Naive thymus-derived CD4-positive, alpha-beta T cell (primary cell): ENCODE results near the gene ZACN. TPM values are rescaled to one million over a fixed set of nuclear protein-coding genes. Genes with fewer than 3 reads are reported as not detected.

Experiments used
- ATAC-seq: fragments of 150-1000 bp; cut with Tn5 transposase; 2 replicates; pipeline ENCODE4 v1.10.0; 2021; ENCODE audit warnings: mild to moderate bottlenecking, moderate library complexity
- CTCF ChIA-PET: fragments of 350-600 bp; sonication (Branson Sonifier 250); formaldehyde crosslinking; loops from one replicate; lab custom pipeline; 2021; ENCODE audit warnings: antibody characterized with exemption; lab: Charles Lee
- POLR2A ChIA-PET: fragments of 350-600 bp; sonication (Branson Sonifier 250); formaldehyde crosslinking; loops from one replicate; lab custom pipeline; 2021; ENCODE audit warnings: antibody characterized with exemption, inconsistent platforms; lab: Charles Lee
- DNase-seq, 9 donors: peaks; one replicate each; pipeline versions ENCODE4 v3.0.0 to v3.0.0-alpha.2; 2020 to 2022; ENCODE audit warnings: mixed read lengths in 1 of 9
- H3K27ac ChIP-seq: one replicate; pipeline ENCODE4 v1.7.0; 2013; ENCODE audit warnings: mild to moderate bottlenecking, low read depth, low read length, moderate library complexity
- H3K27me3 ChIP-seq, 2 donors: one replicate each; pipeline ENCODE4 v1.7.0; 2013; ENCODE audit warnings: low read length in 2 of 2, mild to moderate bottlenecking in 2 of 2, moderate library complexity in 2 of 2; ENCODE audit not compliant: control insufficient read depth in 2 of 2, insufficient read depth in 2 of 2
- H3K36me3 ChIP-seq, 3 experiments: 1 replicate in 2 of 3; 2 replicates in 1 of 3; pipeline ENCODE4 v1.7.0; 2013; ENCODE audit warnings: low read length in 3 of 3, mild to moderate bottlenecking in 3 of 3, moderate library complexity in 1 of 3; ENCODE audit not compliant: insufficient read depth in 3 of 3, control insufficient read depth in 2 of 3
- H3K4me1 ChIP-seq, 2 donors: one replicate each; pipeline ENCODE4 v1.7.0; 2013; ENCODE audit warnings: low read length in 2 of 2, mild to moderate bottlenecking in 2 of 2, moderate library complexity in 1 of 2; ENCODE audit not compliant: control insufficient read depth in 2 of 2, insufficient read depth in 2 of 2
- H3K4me3 ChIP-seq: 2 replicates; pipeline ENCODE4 v1.7.0; 2013; ENCODE audit warnings: mild to moderate bottlenecking, low read length
- H3K9me3 ChIP-seq, 3 experiments: 1 replicate in 2 of 3; 2 replicates in 1 of 3; pipeline ENCODE4 v1.7.0; 2013; ENCODE audit warnings: low read length in 3 of 3; ENCODE audit not compliant: control insufficient read depth in 2 of 3
- H3K27ac Mint-ChIP-seq, 9 donors: one replicate each; pipeline ENCODE4 v1.8.0; 2020 to 2022; ENCODE audit warnings: mixed read lengths in 9 of 9, mild to moderate bottlenecking in 8 of 9, moderate library complexity in 5 of 9, inconsistent platforms in 2 of 9
- H3K27me3 Mint-ChIP-seq, 5 donors: one replicate each; pipeline ENCODE4 v1.8.0; 2021 to 2022; ENCODE audit warnings: mixed read lengths in 5 of 5, mild to moderate bottlenecking in 1 of 5
- H3K36me3 Mint-ChIP-seq, 5 donors: one replicate each; pipeline ENCODE4 v1.8.0; 2020 to 2022; ENCODE audit warnings: mixed read lengths in 5 of 5, mild to moderate bottlenecking in 3 of 5, inconsistent platforms in 1 of 5
- H3K4me1 Mint-ChIP-seq, 7 donors: one replicate each; pipeline ENCODE4 v1.8.0; 2020 to 2022; ENCODE audit warnings: mixed read lengths in 7 of 7, mild to moderate bottlenecking in 3 of 7, inconsistent platforms in 1 of 7
- H3K4me3 Mint-ChIP-seq, 10 donors: one replicate each; pipeline ENCODE4 v1.8.0; 2020 to 2022; ENCODE audit warnings: mild to moderate bottlenecking in 10 of 10, mixed read lengths in 10 of 10, moderate library complexity in 6 of 10, inconsistent platforms in 2 of 10
- H3K9me3 Mint-ChIP-seq, 11 donors: one replicate each; pipeline ENCODE4 v1.8.0; 2020 to 2022; ENCODE audit warnings: mixed read lengths in 11 of 11, mild to moderate bottlenecking in 4 of 11, inconsistent platforms in 1 of 11, moderate library complexity in 1 of 11
- intact Hi-C, 2 donors: fragments of 100-400 bp; cut with micrococcal nuclease; formaldehyde crosslinking; loops; one replicate each; pipeline ENCODE4 v1.15.1; 2023
- polyA plus RNA-seq, 2 donors: library from polyadenylated mRNA; unstranded; fragments of 300-500 nt; fragmentation: Illumina TruSeq; gene quantifications; one replicate each; pipeline ENCODE4 v1.2.3, GENCODE V29; 2021
- total RNA-seq, 6 experiments: library from RNA in 5 of 6; stranded (reverse) in 5 of 6; gene quantifications; 1 replicate in 5 of 6; 2 replicates in 1 of 6; pipeline ENCODE4 v1.2.3 and lab custom pipeline; 2021 to 2026

The ZACN gene
- total and polyA plus RNA-seq, 7 experiments from 2014 or later: 0.24 to 4.6 (median 0.72) TPM; not detected in 1

- Histone ChIP-seq H3K9me3 (no peaks in the 10 kb centered on the region), H3K27me3 (no peaks in the 10 kb centered on the region), H3K4me1 (no peaks in the 10 kb centered on the region), H3K36me3 (peaks cover 7 to 99% (median 25%) of the 10 kb centered on the region in 3 experiments), H3K4me3 (no peak overlapping the region), H3K27ac (no peak overlapping the region)
- no peak overlapping the region for H3K4me3 Mint-ChIP-seq
- peaks cover 0 to 3% (median 0%) of the 10 kb centered on the region in 11 donors for H3K9me3 Mint-ChIP-seq
- POLR2A ChIA-PET: interaction anchor here (0.6 to 3.5 kb wide), 3 partner anchors 10 to 214 kb away, joined by 3 to 13 read pairs (median 4); partner anchors contain the start of gene EXOC7
- H3K27ac Mint-ChIP-seq: peak overlapping the region in 1 of 9 donors; percentile 88
- ATAC-seq (no peak), DNase-seq (no peak)
- no peaks in the 10 kb centered on the region for H3K27me3 Mint-ChIP-seq
- peaks cover 0 to 11% (median 6%) of the 10 kb centered on the region in 7 donors for H3K4me1 Mint-ChIP-seq
- intact Hi-C loops: no loop called here
- CTCF ChIA-PET: no interaction called here
- H3K36me3 Mint-ChIP-seq: peaks cover 0 to 31% (median 6%) of the 10 kb centered on the region in 5 donors
Measured at GRCh38 chr17:76090517-76091129, 11.6 kb downstream of the ZACN start.

- Histone ChIP-seq H3K4me3 (no peak overlapping the region), H3K27ac (peak overlapping the region; percentile 50), H3K27me3 (no peaks in the 10 kb centered on the region), H3K36me3 (peaks cover 10 to 96% (median 26%) of the 10 kb centered on the region in 3 experiments), H3K4me1 (no peaks in the 10 kb centered on the region), H3K9me3 (no peaks in the 10 kb centered on the region)
- peak overlapping the region in 9 of 10 donors; percentile 35 to 75 (median 70) for H3K4me3 Mint-ChIP-seq
- ChIA-PET CTCF (interaction anchor here (0.7 to 0.9 kb wide), 2 partner anchors 76 to 306 kb away, joined by 3 read pairs; no protein-coding TSS in a partner anchor), POLR2A (interaction anchor here (1.5 to 3.5 kb wide), 2 partner anchors 11 to 12 kb away, joined by 7 to 13 read pairs; partner anchors contain the start of gene EXOC7)
- DNase-seq: peak in 3 of 9 donors; percentile 23 to 50 (median 39)
- intact Hi-C loops: no loop called here
- peaks cover 0 to 11% (median 9%) of the 10 kb centered on the region in 7 donors for H3K4me1 Mint-ChIP-seq
- no peaks in the 10 kb centered on the region for H3K27me3 Mint-ChIP-seq
- peak overlapping the region; percentile 76 to 93 (median 90) for H3K27ac Mint-ChIP-seq
- peaks cover 3 to 35% (median 9%) of the 10 kb centered on the region in 5 donors for H3K36me3 Mint-ChIP-seq
- H3K9me3 Mint-ChIP-seq: peaks cover 0 to 3% (median 0%) of the 10 kb centered on the region in 11 donors
- peak; percentile 71 for ATAC-seq
Measured at GRCh38 chr17:76091526-76092286, 12.7 kb downstream of the ZACN start.

GRCh38 chr17:76092526-76093413 lies 13.8 kb downstream of the ZACN start:
- ChIA-PET POLR2A (interaction anchor here (1.5 kb wide), 1 partner anchor 10 kb away, joined by 7 read pairs; the partner anchor contains the start of gene EXOC7), CTCF (interaction anchor here (0.7 kb wide), 1 partner anchor 77 kb away, joined by 3 read pairs; no protein-coding TSS in a partner anchor)
- H3K27ac Mint-ChIP-seq: peak overlapping the region in 3 of 9 donors; percentile 46 to 60 (median 49)
- peaks cover 10 to 94% (median 26%) of the 10 kb centered on the region in 3 experiments for H3K36me3 ChIP-seq
- DNase-seq: no peak
- H3K4me3 ChIP-seq: no peak overlapping the region
- H3K4me3 Mint-ChIP-seq: peak overlapping the region in 1 of 10 donors; percentile 21
- peaks cover 0 to 3% (median 0%) of the 10 kb centered on the region in 11 donors for H3K9me3 Mint-ChIP-seq
- no peaks in the 10 kb centered on the region for H3K27me3 ChIP-seq
- ATAC-seq: no peak
- H3K4me1 ChIP-seq: no peaks in the 10 kb centered on the region
- peaks cover 3 to 41% (median 10%) of the 10 kb centered on the region in 5 donors for H3K36me3 Mint-ChIP-seq
- H3K9me3 ChIP-seq: no peaks in the 10 kb centered on the region
- H3K4me1 Mint-ChIP-seq: peaks cover 0 to 11% (median 9%) of the 10 kb centered on the region in 7 donors
- intact Hi-C loops: no loop called here
- H3K27ac ChIP-seq: no peak overlapping the region
- H3K27me3 Mint-ChIP-seq: no peaks in the 10 kb centered on the region

GRCh38 chr17:76094046-76094445 lies 15.1 kb downstream of the ZACN start:
- POLR2A ChIA-PET: no interaction called here
- H3K4me3 ChIP-seq: no peak overlapping the region
- Mint-ChIP-seq H3K27me3 (no peaks in the 10 kb centered on the region), H3K36me3 (peaks cover 3 to 37% (median 12%) of the 10 kb centered on the region in 5 donors), H3K4me1 (peaks cover 0 to 11% (median 9%) of the 10 kb centered on the region in 7 donors), H3K4me3 (no peak overlapping the region), H3K27ac (peak overlapping the region in 1 of 9 donors; percentile 24), H3K9me3 (peaks cover 0 to 3% (median 0%) of the 10 kb centered on the region in 11 donors)
- no peaks in the 10 kb centered on the region for H3K4me1 ChIP-seq
- H3K9me3 ChIP-seq: no peaks in the 10 kb centered on the region
- no peak for DNase-seq
- intact Hi-C loops: no loop called here
- ATAC-seq: no peak
- H3K27me3 ChIP-seq: no peaks in the 10 kb centered on the region
- CTCF ChIA-PET: interaction anchor here (0.6 kb wide), 1 partner anchor 13 kb away, joined by 4 read pairs; no protein-coding TSS in a partner anchor
- no peak overlapping the region for H3K27ac ChIP-seq
- H3K36me3 ChIP-seq: peaks cover 7 to 90% (median 16%) of the 10 kb centered on the region in 3 experiments

- Mint-ChIP-seq H3K9me3 (peaks cover 0 to 2% (median 0%) of the 10 kb centered on the region in 11 donors), H3K4me3 (no peak overlapping the region), H3K27ac (peak overlapping the region in 1 of 9 donors; percentile 49), H3K27me3 (no peaks in the 10 kb centered on the region), H3K36me3 (peaks cover 3 to 42% (median 21%) of the 10 kb centered on the region in 5 donors), H3K4me1 (peaks cover 0 to 21% (median 15%) of the 10 kb centered on the region in 7 donors)
- Histone ChIP-seq H3K4me1 (no peaks in the 10 kb centered on the region), H3K27me3 (no peaks in the 10 kb centered on the region), H3K9me3 (no peaks in the 10 kb centered on the region), H3K36me3 (peaks cover 6 to 84% (median 11%) of the 10 kb centered on the region in 3 experiments), H3K27ac (no peak overlapping the region), H3K4me3 (no peak overlapping the region)
- POLR2A ChIA-PET: no interaction called here
- ATAC-seq (no peak), DNase-seq (no peak)
- intact Hi-C loops: no loop called here
- CTCF ChIA-PET: interaction anchor here (1.3 kb wide), 1 partner anchor 82 kb away, joined by 3 read pairs; no protein-coding TSS in a partner anchor
Measured at GRCh38 chr17:76095943-76096342, 17.0 kb downstream of the ZACN start.
